Measurements from ENCODE around the gene ASF1A. TPM values are rescaled to one million over a fixed set of nuclear protein-coding genes. Genes with fewer than 3 reads are reported as not detected.

Gene ASF1A
- total and polyA plus RNA-seq, 9 of the 15 experiments (the other 6 are each of a cell fraction or from before 2014, with no cell fraction given), result 31.5 to 45.3 (median 34.8) TPM

GRCh38 chr6:118934461-118935330 is 40.7 kb downstream of the ASF1A start, which contains the start of gene MCM9 (continued):
- TF ChIP-seq ZNF592 (IDR thresholded peaks at IDR 0.05), result peak; percentile 64
- no peak for TF ChIP-seq PHF21A (IDR thresholded peaks at IDR 0.05; ENCODE audit: borderline replicate concordance, low read depth)
- TF ChIP-seq RCOR1 (IDR thresholded peaks at IDR 0.05; ENCODE audit: borderline replicate concordance in 1 of 2, low read depth in 2 of 2, low read length in 2 of 2), result no peak
- TF ChIP-seq ZBTB9 (CRISPR knock-in tag; IDR thresholded peaks at IDR 0.05), result no peak; the same call in 1 of the 2 replicates
- no peak for TF ChIP-seq CEBPG (CRISPR knock-in tag; IDR thresholded peaks at IDR 0.05)
- no peak for TF ChIP-seq CEBPG (tag; conservative IDR thresholded peaks at IDR 0.05 in 1 of 2, IDR thresholded peaks at IDR 0.05 in 1 of 2)
- TF ChIP-seq GTF2F1 (IDR thresholded peaks at IDR 0.05; ENCODE audit: low read depth, low read length), result no peak
- TF ChIP-seq TOE1 (IDR thresholded peaks at IDR 0.05; ENCODE audit: borderline replicate concordance), result no peak
- no peak for TF ChIP-seq TOE1 (CRISPR knock-in tag; IDR thresholded peaks at IDR 0.05; ENCODE audit: borderline replicate concordance, low read depth)
- TF ChIP-seq NR4A1 (CRISPR knock-in tag; IDR thresholded peaks at IDR 0.05), result no peak
- TF ChIP-seq NR4A1 (tag; IDR thresholded peaks at IDR 0.05), result peak; percentile 51; the same call in 1 of the 2 replicates
- 0 out of 2 replicates have a peak, but pooled peaks have one; percentile 52 for TF ChIP-seq ETS1 (conservative IDR thresholded peaks at IDR 0.05; ENCODE audit: control insufficient read depth, low read depth, low read length)
- TF ChIP-seq NCOA1 (IDR thresholded peaks at IDR 0.05; ENCODE audit: low read depth), result peak; percentile 44; the same call in 1 of the 2 replicates
- TF ChIP-seq BRD4 (IDR thresholded peaks at IDR 0.05), result no peak
- TF ChIP-seq ZNF764 (CRISPR knock-in tag; IDR thresholded peaks at IDR 0.05; ENCODE audit: low read depth), result 0 out of 2 replicates have a peak, but pooled peaks have one; percentile 41
- no peak for TF ChIP-seq TFE3 (CRISPR knock-in tag; IDR thresholded peaks at IDR 0.05)
- TF ChIP-seq PRMT5 (CRISPR knock-in tag; IDR thresholded peaks at IDR 0.05), result no peak
- TF ChIP-seq GABPB2 (CRISPR knock-in tag; conservative IDR thresholded peaks at IDR 0.05), result no peak
- TF ChIP-seq RBM25 (IDR thresholded peaks at IDR 0.05; ENCODE audit: low read depth, low read length, severe bottlenecking), result no peak
